Cardiac fibroblast (primary cell): ENCODE data around the gene DDO.
A peak's percentile ranks its signal among the peaks of the same experiment; 100 is the strongest.

Experiments
- DNase-seq, 2 donors: peaks; one replicate each; pipeline versions ENCODE4 v3.0.0 to v3.0.0-alpha.2; 2010; ENCODE audit warnings: low read depth in 2 of 2
- H3K4me3 ChIP-seq, 2 donors: replicated peaks in 1 of 2; 1 replicate in 1 of 2; 2 replicates in 1 of 2; pipeline ENCODE4 v1.5.1; 2011; ENCODE audit warnings: low read depth in 2 of 2, low read length in 2 of 2, mild to moderate bottlenecking in 2 of 2, moderate library complexity in 1 of 2
- TF ChIP-seq, protein P1 (sequence below): IDR thresholded peaks from one replicate; pipeline ENCODE4 v1.5.1; 2011; ENCODE audit warnings: low read depth, mild to moderate bottlenecking, low read length, inconsistent platforms

Gene DDO

GRCh38 chr6:110456694-110457093 lies 41.3 kb upstream of the DDO start:
- no peak overlapping the region for H3K4me3 ChIP-seq
- TF ChIP-seq, protein P1, sequence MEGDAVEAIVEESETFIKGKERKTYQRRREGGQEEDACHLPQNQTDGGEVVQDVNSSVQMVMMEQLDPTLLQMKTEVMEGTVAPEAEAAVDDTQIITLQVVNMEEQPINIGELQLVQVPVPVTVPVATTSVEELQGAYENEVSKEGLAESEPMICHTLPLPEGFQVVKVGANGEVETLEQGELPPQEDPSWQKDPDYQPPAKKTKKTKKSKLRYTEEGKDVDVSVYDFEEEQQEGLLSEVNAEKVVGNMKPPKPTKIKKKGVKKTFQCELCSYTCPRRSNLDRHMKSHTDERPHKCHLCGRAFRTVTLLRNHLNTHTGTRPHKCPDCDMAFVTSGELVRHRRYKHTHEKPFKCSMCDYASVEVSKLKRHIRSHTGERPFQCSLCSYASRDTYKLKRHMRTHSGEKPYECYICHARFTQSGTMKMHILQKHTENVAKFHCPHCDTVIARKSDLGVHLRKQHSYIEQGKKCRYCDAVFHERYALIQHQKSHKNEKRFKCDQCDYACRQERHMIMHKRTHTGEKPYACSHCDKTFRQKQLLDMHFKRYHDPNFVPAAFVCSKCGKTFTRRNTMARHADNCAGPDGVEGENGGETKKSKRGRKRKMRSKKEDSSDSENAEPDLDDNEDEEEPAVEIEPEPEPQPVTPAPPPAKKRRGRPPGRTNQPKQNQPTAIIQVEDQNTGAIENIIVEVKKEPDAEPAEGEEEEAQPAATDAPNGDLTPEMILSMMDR, result no peak
- no peak for DNase-seq

- no peak overlapping the region for H3K4me3 ChIP-seq
- TF ChIP-seq, protein P1, result no peak
- peak; percentile 10 to 32 for DNase-seq
These were observed 34.1 kb upstream of the DDO start for GRCh38 chr6:110449541-110449895.

GRCh38 chr6:110448846-110449540 lies 33.6 kb upstream of the DDO start:
- TF ChIP-seq, protein P1, result no peak
- DNase-seq, result no peak
- no peak overlapping the region for H3K4me3 ChIP-seq

GRCh38 chr6:110447761-110448160 lies 32.4 kb upstream of the DDO start:
- no peak overlapping the region for H3K4me3 ChIP-seq
- no peak for DNase-seq
- TF ChIP-seq, protein P1, result no peak

GRCh38 chr6:110446405-110446804 lies 31.0 kb upstream of the DDO start:
- TF ChIP-seq, protein P1, result no peak
- H3K4me3 ChIP-seq, result no peak overlapping the region
- no peak for DNase-seq

- no peak for DNase-seq
- TF ChIP-seq, protein P1, result no peak
- H3K4me3 ChIP-seq, result no peak overlapping the region
These were observed 24.7 kb upstream of the DDO start for GRCh38 chr6:110440026-110440425.

- H3K4me3 ChIP-seq, result no peak overlapping the region
- TF ChIP-seq, protein P1, result no peak
- no peak for DNase-seq
These were observed 24.0 kb upstream of the DDO start for GRCh38 chr6:110439356-110439755.
